ENCODE results near the gene SRSF3.

SRSF3 gene

DNA sequence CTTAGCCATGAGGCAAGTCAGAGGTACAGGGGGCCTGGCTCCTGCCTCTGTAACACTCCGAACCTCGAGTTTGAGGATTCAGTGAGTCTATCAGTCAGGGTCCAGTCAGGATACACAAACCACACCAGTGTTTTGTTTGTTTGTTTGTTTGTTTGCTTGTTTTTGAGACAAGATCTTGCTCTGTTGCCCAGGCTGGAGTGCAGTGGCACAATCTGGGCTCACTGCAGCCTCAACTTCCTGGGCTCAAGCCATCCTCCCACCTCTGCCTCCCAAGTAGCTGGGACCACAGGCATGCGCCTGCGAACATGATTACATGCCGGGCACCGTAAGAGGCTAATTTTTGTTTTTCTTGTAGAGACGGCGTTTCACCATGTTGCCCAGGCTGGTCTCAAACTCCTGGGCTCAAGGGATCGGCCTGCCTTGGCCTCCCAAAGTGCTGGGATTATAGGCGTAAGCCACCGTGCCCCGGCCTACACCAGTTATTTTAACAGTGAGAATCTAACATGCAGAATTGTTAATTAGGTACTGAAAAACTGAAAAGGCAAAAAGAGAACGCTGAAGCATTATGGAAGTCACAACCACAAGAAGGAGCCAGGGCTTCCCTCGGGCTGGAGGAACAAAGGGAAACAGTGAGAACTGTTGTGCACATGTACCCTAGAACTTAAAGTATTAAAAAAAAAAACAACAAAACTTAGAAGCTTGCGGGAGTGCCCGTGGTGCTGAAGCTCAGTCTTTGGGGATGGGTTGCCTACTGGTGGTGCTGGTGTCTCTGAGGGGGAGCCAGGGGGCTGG is 40.4 kb downstream of the SRSF3 start:
- ChIA-PET CTCF (no interaction called here), POLR2A (ENCODE audit: low non-redundant PET) (no interaction called here)
- no peak overlapping the region for H3K27ac ChIP-seq
- no peak for DNase-seq (ENCODE audit: low spot score)
- TF ChIP-seq, protein P1, sequence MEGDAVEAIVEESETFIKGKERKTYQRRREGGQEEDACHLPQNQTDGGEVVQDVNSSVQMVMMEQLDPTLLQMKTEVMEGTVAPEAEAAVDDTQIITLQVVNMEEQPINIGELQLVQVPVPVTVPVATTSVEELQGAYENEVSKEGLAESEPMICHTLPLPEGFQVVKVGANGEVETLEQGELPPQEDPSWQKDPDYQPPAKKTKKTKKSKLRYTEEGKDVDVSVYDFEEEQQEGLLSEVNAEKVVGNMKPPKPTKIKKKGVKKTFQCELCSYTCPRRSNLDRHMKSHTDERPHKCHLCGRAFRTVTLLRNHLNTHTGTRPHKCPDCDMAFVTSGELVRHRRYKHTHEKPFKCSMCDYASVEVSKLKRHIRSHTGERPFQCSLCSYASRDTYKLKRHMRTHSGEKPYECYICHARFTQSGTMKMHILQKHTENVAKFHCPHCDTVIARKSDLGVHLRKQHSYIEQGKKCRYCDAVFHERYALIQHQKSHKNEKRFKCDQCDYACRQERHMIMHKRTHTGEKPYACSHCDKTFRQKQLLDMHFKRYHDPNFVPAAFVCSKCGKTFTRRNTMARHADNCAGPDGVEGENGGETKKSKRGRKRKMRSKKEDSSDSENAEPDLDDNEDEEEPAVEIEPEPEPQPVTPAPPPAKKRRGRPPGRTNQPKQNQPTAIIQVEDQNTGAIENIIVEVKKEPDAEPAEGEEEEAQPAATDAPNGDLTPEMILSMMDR (conservative IDR thresholded peaks at IDR 0.05; ENCODE audit: low read depth): no peak

GRCh38 chr6:36636283-36636682 is 42.1 kb downstream of the SRSF3 start:
- DNase-seq (ENCODE audit: low spot score): no peak
- ChIA-PET CTCF (no interaction called here), POLR2A (ENCODE audit: low non-redundant PET) (no interaction called here)
- TF ChIP-seq, protein P1 (conservative IDR thresholded peaks at IDR 0.05; ENCODE audit: low read depth): no peak
- H3K27ac ChIP-seq: no peak overlapping the region

DNA sequence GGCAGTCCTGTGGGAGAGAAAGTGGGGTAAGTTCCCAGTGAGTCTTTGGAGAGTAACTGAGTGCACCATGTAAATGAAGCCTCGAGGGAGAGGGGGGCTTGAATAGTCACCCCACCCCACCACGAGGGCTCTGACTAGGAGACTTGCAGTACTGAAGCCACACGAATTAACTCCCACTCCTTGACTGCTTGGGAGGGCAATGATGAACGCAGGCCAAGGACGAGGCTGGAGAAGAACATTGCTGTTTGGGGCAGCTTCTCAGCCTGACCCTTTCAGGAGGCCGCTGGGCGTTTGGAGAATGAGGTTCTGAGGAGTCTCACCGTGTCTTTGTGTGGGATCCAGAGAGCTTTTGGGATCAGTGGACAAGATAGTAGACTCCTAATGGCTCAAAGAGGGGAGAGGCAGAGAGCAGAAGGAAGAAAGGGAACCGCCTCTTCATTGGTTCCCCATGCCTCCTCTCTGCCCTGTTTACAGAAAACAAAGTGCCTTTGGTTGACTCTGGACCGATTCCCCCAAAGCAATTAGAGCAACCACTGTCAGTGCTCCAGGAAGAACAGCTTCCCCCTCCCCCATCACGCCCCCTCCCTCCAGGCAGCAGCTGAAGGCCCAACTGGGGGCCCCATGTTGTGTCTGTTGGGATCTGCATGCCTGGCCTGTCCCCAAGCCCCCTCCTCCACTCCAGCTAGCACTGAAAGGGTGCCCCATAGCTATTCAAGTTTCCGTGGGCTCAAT is 42.7 kb downstream of the SRSF3 start:
- DNase-seq (ENCODE audit: low spot score): no peak
- ChIA-PET CTCF (no interaction called here), POLR2A (ENCODE audit: low non-redundant PET) (no interaction called here)
- H3K27ac ChIP-seq: no peak overlapping the region
- TF ChIP-seq, protein P1 (conservative IDR thresholded peaks at IDR 0.05; ENCODE audit: low read depth): no peak

- ChIA-PET POLR2A (ENCODE audit: low non-redundant PET) (interaction anchor here (0.8 kb wide), 1 partner anchor 106 kb away, joined by 3 read pairs; no protein-coding TSS in a partner anchor), CTCF (no interaction called here)
- no peak for DNase-seq (ENCODE audit: low spot score)
- TF ChIP-seq, protein P1 (conservative IDR thresholded peaks at IDR 0.05; ENCODE audit: low read depth): no peak
- no peak overlapping the region for H3K27ac ChIP-seq
Measured at GRCh38 chr6:36638579-36638978, 44.4 kb downstream of the SRSF3 start.

GRCh38 chr6:36639171-36639808 is 45.1 kb downstream of the SRSF3 start:
- ChIA-PET POLR2A (ENCODE audit: low non-redundant PET) (interaction anchor here (0.8 kb wide), 1 partner anchor 105 kb away, joined by 3 read pairs; no protein-coding TSS in a partner anchor), CTCF (no interaction called here)
- no peak for DNase-seq (ENCODE audit: low spot score)
- TF ChIP-seq, protein P1 (conservative IDR thresholded peaks at IDR 0.05; ENCODE audit: low read depth): no peak
- no peak overlapping the region for H3K27ac ChIP-seq

DNA sequence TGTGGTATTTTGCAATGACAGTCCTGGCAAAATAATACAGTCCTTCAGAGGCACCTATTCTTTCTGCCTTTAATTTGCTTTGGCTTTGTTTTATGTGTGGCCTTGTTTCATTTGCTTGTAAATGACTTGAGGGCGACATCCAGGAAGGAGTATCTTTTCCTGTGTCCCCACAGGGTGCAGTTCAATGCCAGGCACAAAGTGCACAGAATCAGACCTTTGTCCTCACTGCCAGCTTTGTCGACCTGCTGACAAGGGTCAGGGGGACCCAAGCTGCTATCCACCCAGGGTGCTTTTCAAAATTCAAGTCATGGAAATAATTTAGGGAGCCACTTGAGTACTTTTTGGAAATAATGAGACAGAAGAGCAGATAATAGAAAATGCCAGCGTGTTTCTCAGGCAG is 47.4 kb downstream of the SRSF3 start:
- POLR2A ChIA-PET (ENCODE audit: low non-redundant PET): no interaction called here

More for the DNA sequence above, 47.4 kb downstream of the SRSF3 start:
- TF ChIP-seq, protein P1 (conservative IDR thresholded peaks at IDR 0.05; ENCODE audit: low read depth): no peak
- no peak for DNase-seq (ENCODE audit: low spot score)
- CTCF ChIA-PET: no interaction called here
- H3K27ac ChIP-seq: no peak overlapping the region

All from RWPE1 (cell line).